Femur (tissue), 1 donor: Measurements from ENCODE around the gene DNASE1.

Experiments
- DNase-seq: peaks from one replicate; pipeline ENCODE4 v3.0.0-alpha.2; 2017

DNASE1 gene

DNA sequence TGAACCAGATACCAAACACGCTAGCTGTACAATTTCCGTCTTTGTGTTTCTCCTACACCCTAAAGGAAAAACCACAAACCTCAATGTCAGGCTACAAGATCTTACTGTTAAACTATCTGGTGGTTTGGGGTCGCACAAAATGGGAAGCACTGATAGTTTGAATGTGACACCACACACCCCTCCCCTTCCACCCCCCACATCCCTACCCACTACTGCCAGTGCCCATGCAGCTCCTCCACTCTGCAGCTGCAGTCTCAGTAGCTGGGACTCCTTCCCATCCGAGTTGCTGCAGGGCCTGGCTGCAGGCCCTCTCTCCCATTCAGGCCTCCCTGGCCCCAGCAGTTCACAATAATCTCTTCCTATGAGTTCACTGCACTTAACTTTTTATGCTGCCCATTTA lies 44.5 kb downstream of the DNASE1 start:
- peak; percentile 52 for DNase-seq

DNA sequence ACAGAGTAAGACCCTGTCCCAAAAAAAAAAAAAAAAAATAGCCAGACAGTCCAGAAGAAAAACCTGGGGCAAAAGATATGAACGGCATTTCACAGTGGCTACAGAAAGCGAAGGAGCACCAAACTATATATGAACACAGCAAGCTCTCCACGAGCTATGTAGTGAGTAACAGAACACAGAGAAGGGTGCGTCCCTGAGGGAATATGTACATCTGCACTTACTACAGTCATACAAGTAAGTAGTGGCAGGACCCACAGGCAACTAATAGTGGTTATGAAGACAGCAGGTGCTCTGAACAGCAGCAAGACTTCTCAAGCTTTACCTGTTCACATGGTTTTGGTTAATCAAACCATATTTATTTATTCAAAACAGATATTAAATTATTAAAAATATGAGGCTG lies 47.0 kb downstream of the DNASE1 start:
- no peak for DNase-seq

DNA sequence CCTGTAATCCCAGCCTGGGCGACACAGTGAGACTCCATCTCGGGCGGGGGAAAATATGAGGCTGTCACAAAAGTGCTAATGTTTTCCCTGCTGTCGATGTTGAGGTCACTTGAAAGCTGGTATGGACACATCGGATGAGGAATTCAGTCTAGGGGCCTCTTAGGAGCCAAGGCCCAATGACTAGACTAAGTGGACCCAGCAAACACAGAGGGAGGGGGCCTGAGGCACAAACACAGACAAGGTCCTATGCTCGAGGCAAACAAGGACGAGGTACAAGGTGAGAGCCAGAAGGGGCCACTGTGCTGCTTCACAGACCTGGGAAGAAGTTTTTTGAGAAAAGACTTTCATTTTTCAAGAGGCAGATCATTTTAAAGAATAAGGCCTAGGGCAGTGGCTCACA lies 47.6 kb downstream of the DNASE1 start:
- DNase-seq = no peak

DNA sequence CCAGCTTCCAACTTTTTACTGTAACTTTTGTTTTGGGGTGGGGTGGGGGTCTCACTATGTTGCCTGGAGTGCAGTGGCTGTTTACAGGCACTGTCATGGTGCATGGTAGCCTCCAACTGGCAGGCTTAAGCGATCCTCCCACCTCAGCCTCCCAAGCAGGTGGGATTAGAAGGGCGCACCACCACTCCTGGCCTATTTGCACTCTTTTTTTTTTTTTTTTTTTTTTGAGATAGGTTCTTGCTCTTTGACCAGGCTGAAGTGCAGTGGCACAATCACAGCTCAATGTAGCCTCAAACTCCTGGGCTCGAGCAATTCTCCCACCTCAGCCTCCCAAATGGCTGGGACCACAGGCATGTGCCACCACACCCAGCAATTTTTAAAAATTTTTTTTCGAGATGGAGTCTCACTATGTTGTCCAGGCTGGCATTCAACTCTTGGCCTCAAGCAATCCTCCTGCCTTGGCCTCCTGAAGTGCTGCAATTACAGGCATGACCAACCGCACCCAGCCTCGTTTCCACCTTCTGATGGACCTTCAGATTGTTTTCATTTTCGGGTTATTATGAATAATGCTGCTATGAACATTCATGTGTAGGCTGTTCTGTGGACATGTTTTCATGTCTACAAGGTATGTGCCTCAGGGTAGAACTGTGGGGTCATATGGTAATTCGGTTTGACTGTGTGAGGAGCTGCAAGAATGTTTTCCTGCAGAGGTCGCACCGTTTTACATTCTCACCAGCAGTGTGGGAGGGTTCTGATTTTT lies 51.9 kb downstream of the DNASE1 start:
- no peak for DNase-seq
